ENCODE data around the gene NBAS. TPM values are rescaled to one million over a fixed set of nuclear protein-coding genes. Genes with fewer than 3 reads are reported as not detected.

The NBAS gene
- polyA plus RNA-seq, 2 of the 4 experiments (the other 2 are of a cell fraction), result 16.7 to 34.9 TPM

DNA sequence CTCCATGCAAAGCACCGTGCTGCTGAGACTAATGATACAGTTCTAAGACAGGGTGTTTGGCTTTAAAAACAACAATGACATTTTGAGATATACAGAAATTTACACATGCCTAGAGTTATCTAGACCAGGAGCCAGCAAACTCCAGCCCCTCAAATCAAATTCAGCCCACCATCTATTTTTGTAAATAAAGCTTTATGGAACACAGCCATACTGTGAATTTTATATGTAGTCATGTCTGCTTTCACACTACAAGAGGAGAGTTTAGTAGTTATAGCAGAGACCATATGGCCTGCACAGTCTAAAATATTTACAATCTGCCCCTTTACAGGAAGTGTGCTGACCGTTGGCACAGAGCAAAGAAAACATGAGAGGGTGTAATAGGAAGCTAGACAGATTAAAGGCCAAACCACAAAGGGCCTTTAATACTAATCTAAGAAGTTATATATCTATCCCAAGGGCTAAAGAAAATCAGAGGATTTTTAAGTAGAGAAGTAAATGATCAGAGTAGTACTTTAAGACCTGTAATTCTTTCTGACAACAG is 39.4 kb downstream of the NBAS start:
- no peak overlapping the region for H3K27ac ChIP-seq
- CTCF ChIA-PET, result interaction anchor here (1.2 to 1.6 kb wide), 3 partner anchors 17 to 67 kb away, joined by 3 to 4 read pairs (median 4); no protein-coding TSS in a partner anchor
- DNase-seq (ENCODE audit: low read depth in 1 of 2, low spot score in 1 of 2), result no peak
- no peak overlapping the region for H3K4me2 ChIP-seq
- no peak for FAIRE-seq
- POLR2A ChIA-PET, result no interaction called here
- H3K4me1 ChIP-seq, result no peaks in the 10 kb centered on the region
- TF ChIP-seq, protein P1, sequence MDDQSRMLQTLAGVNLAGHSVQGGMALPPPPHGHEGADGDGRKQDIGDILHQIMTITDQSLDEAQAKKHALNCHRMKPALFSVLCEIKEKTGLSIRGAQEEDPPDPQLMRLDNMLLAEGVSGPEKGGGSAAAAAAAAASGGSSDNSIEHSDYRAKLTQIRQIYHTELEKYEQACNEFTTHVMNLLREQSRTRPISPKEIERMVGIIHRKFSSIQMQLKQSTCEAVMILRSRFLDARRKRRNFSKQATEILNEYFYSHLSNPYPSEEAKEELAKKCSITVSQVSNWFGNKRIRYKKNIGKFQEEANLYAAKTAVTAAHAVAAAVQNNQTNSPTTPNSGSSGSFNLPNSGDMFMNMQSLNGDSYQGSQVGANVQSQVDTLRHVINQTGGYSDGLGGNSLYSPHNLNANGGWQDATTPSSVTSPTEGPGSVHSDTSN (IDR thresholded peaks at IDR 0.05), result no peak
- TF ChIP-seq ZSCAN20 (CRISPR knock-in tag; IDR thresholded peaks at IDR 0.05) (no peak), RFX5 (IDR thresholded peaks at IDR 0.05) (no peak), SMC3 (IDR thresholded peaks at IDR 0.05) (no peak), RARB (CRISPR knock-in tag; IDR thresholded peaks at IDR 0.05) (no peak), KDM5A (IDR thresholded peaks at IDR 0.05) (no peak), MAFK (IDR thresholded peaks at IDR 0.05; ENCODE audit: partially characterized antibody) (no peak), MAZ (IDR thresholded peaks at IDR 0.05; ENCODE audit: borderline replicate concordance, low read depth, low read length) (no peak), CHD4 (IDR thresholded peaks at IDR 0.05; ENCODE audit: borderline replicate concordance) (no peak), HDAC2 (IDR thresholded peaks at IDR 0.05) (no peak), HOXA7 (CRISPR knock-in tag; IDR thresholded peaks at IDR 0.05) (no peak), CBX2 (IDR thresholded peaks at IDR 0.05; ENCODE audit: borderline replicate concordance, low read depth) (no peak), EHMT2 (IDR thresholded peaks at IDR 0.05; ENCODE audit: low read depth) (no peak), CEBPB (IDR thresholded peaks at IDR 0.05) (no peak), NR3C1 (IDR thresholded peaks at IDR 0.05) (no peak)
- TF ChIP-seq, protein P2, sequence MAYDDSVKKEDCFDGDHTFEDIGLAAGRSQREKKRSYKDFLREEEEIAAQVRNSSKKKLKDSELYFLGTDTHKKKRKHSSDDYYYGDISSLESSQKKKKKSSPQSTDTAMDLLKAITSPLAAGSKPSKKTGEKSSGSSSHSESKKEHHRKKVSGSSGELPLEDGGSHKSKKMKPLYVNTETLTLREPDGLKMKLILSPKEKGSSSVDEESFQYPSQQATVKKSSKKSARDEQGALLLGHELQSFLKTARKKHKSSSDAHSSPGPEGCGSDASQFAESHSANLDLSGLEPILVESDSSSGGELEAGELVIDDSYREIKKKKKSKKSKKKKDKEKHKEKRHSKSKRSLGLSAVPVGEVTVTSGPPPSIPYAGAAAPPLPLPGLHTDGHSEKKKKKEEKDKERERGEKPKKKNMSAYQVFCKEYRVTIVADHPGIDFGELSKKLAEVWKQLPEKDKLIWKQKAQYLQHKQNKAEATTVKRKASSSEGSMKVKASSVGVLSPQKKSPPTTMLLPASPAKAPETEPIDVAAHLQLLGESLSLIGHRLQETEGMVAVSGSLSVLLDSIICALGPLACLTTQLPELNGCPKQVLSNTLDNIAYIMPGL (CRISPR knock-in tag; IDR thresholded peaks at IDR 0.05; ENCODE audit: borderline replicate concordance), result no peak
- no peaks in the 10 kb centered on the region for H3K9me3 ChIP-seq
- WGBS (ENCODE audit: missing lambda C conversion rate), result 89% methylated on average over 2 of the region's 2 CpGs
- ATAC-seq, result no peak
- no peak overlapping the region for H3K4me3 ChIP-seq

DNA sequence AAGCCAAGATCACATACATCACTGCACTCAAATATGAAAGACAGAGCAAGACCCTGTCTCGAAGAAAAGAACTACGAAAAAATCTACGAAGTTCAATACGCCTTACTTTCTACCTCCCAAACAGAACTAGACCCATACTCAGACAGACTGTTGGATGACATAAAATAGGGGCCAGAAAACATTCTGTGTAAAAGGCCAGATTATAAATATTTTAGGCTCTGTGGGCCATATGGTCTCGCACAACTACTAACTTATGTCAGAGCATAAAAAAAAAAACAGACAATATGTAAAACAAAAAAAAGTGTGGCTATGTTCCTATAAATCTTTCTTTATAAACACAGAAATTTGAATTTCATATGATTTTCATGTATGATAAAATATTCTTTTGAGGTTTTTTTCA is 40.8 kb downstream of the NBAS start:
- H3K4me3 ChIP-seq, result no peak overlapping the region
- CTCF ChIA-PET, result interaction anchor here (1.2 to 1.6 kb wide), 2 partner anchors 39 to 56 kb away, joined by 3 read pairs; no protein-coding TSS in a partner anchor
- TF ChIP-seq PHF8 (IDR thresholded peaks at IDR 0.05; ENCODE audit: borderline replicate concordance, low read depth), result no peak
- no peak for TF ChIP-seq FOSL2 (IDR thresholded peaks at IDR 0.05)
- no peak for TF ChIP-seq FOSL2 (CRISPR knock-in tag; IDR thresholded peaks at IDR 0.05)
- TF ChIP-seq TP53 (CRISPR knock-in tag; IDR thresholded peaks at IDR 0.05), result no peak
- no peak for TF ChIP-seq MAZ (IDR thresholded peaks at IDR 0.05; ENCODE audit: borderline replicate concordance, low read depth, low read length)
- TF ChIP-seq RCOR1 (IDR thresholded peaks at IDR 0.05; ENCODE audit: low read depth, low read length), result no peak
- no peak for TF ChIP-seq CBX2 (IDR thresholded peaks at IDR 0.05; ENCODE audit: borderline replicate concordance, low read depth)
- TF ChIP-seq SMC3 (IDR thresholded peaks at IDR 0.05), result no peak
- TF ChIP-seq, protein P3, sequence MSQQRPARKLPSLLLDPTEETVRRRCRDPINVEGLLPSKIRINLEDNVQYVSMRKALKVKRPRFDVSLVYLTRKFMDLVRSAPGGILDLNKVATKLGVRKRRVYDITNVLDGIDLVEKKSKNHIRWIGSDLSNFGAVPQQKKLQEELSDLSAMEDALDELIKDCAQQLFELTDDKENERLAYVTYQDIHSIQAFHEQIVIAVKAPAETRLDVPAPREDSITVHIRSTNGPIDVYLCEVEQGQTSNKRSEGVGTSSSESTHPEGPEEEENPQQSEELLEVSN (IDR thresholded peaks at IDR 0.05; ENCODE audit: borderline replicate concordance, low read depth), result no peak
- no peak for TF ChIP-seq ZC3H11A (IDR thresholded peaks at IDR 0.05)
- TF ChIP-seq, protein P4, sequence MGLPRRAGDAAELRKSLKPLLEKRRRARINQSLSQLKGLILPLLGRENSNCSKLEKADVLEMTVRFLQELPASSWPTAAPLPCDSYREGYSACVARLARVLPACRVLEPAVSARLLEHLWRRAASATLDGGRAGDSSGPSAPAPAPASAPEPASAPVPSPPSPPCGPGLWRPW (IDR thresholded peaks at IDR 0.05), result no peak
- TF ChIP-seq, protein P5, sequence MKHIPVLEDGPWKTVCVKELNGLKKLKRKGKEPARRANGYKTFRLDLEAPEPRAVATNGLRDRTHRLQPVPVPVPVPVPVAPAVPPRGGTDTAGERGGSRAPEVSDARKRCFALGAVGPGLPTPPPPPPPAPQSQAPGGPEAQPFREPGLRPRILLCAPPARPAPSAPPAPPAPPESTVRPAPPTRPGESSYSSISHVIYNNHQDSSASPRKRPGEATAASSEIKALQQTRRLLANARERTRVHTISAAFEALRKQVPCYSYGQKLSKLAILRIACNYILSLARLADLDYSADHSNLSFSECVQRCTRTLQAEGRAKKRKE (CRISPR knock-in tag; IDR thresholded peaks at IDR 0.05; ENCODE audit: low read depth), result no peak
- TF ChIP-seq ZNF302 (CRISPR knock-in tag; IDR thresholded peaks at IDR 0.05), result no peak
- TF ChIP-seq RAD21 (conservative IDR thresholded peaks at IDR 0.05 in 1 of 2, IDR thresholded peaks at IDR 0.05 in 1 of 2), result no peak
- no peak for TF ChIP-seq EHF (CRISPR knock-in tag; IDR thresholded peaks at IDR 0.05)
- TF ChIP-seq, protein P6, sequence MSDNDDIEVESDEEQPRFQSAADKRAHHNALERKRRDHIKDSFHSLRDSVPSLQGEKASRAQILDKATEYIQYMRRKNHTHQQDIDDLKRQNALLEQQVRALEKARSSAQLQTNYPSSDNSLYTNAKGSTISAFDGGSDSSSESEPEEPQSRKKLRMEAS (IDR thresholded peaks at IDR 0.05), result no peak
- TF ChIP-seq, protein P2 (CRISPR knock-in tag; IDR thresholded peaks at IDR 0.05; ENCODE audit: borderline replicate concordance), result no peak
- no peak for TF ChIP-seq BHLHE40 (IDR thresholded peaks at IDR 0.05; ENCODE audit: low read depth, low read length)
- TF ChIP-seq CEBPB (IDR thresholded peaks at IDR 0.05), result no peak
- TF ChIP-seq TFCP2L1 (CRISPR knock-in tag; IDR thresholded peaks at IDR 0.05), result no peak
- ATAC-seq (no peak), DNase-seq (ENCODE audit: low read depth in 1 of 2, low spot score in 1 of 2) (no peak), FAIRE-seq (no peak)
- WGBS (ENCODE audit: missing lambda C conversion rate), result 92% methylated on average over 5 of the region's 5 CpGs
- no peaks in the 10 kb centered on the region for H3K9me3 ChIP-seq
- POLR2A ChIA-PET, result no interaction called here
- H3K4me2 ChIP-seq, result no peak overlapping the region
- no peaks in the 10 kb centered on the region for H3K4me1 ChIP-seq
- no peak overlapping the region for H3K27ac ChIP-seq

Measured in A549 (cell line).